IMR-90 (cell line): ENCODE data around the gene TBC1D4. TPM values are rescaled to one million over a fixed set of nuclear protein-coding genes. Genes with fewer than 3 reads are reported as not detected.

Source experiments
- ATAC-seq: fragments of 200-7000 bp; cut with Tn5 transposase; 2 replicates; pipeline ENCODE4 v1.9.1; 2020; ENCODE audit warnings: low read depth, mild to moderate bottlenecking, moderate library complexity
- BruUV-seq: library from RNA; stranded (reverse); fragments of 400-500 nt; replicated peaks from 2 replicates; lab custom pipeline; 2021; lab: Mats Ljungman, UMichigan
- CTCF ChIA-PET: fragments of 300-600 bp; formaldehyde crosslinking; extraction: SDS; loops from one replicate; lab custom pipeline; 2021; ENCODE audit warnings: antibody characterized with exemption; lab: Yijun Ruan, JAX
- POLR2A ChIA-PET: fragments of 300-600 bp; sonication (Branson Sonifier 250); formaldehyde crosslinking; loops from one replicate; lab custom pipeline; 2022; ENCODE audit warnings: antibody characterized with exemption; ENCODE audit not compliant: unreplicated experiment; lab: Charles Lee
- DNase-seq: peaks from one replicate; pipeline ENCODE4 v3.0.0; 2013
- H2AFZ ChIP-seq: replicated peaks from 2 replicates; pipeline ENCODE3; 2013; ENCODE audit warnings: low read length, mild to moderate bottlenecking; ENCODE audit not compliant: poor library complexity
- H2AK5ac ChIP-seq: 2 replicates; pipeline ENCODE4 v1.6.1; 2013; ENCODE audit warnings: low read depth, low read length, inconsistent platforms
- H2AK9ac ChIP-seq: replicated peaks from 2 replicates; pipeline ENCODE3; 2013; ENCODE audit warnings: mild to moderate bottlenecking, low read depth, low read length, moderate library complexity; ENCODE audit not compliant: poor library complexity
- H2BK120ac ChIP-seq: 2 replicates; pipeline ENCODE4 v1.6.1; 2013; ENCODE audit warnings: low read depth, low read length, inconsistent platforms
- H2BK15ac ChIP-seq: 3 replicates; pipeline ENCODE4 v1.6.1; 2013; ENCODE audit warnings: low read depth, low read length, inconsistent platforms
- H2BK20ac ChIP-seq: 2 replicates; pipeline ENCODE4 v1.6.1; 2013; ENCODE audit warnings: low read depth, mild to moderate bottlenecking, inconsistent platforms, low read length, moderate library complexity
- H2BK5ac ChIP-seq: 2 replicates; pipeline ENCODE4 v1.6.1; 2013; ENCODE audit warnings: mild to moderate bottlenecking, low read depth, low read length, inconsistent platforms; ENCODE audit not compliant: poor library complexity, severe bottlenecking
- H3K14ac ChIP-seq: replicated peaks from 2 replicates; pipeline ENCODE4 v1.6.1; 2013; ENCODE audit warnings: low read depth, low read length, inconsistent platforms
- H3K18ac ChIP-seq: 2 replicates; pipeline ENCODE4 v1.6.1; 2013; ENCODE audit warnings: low read depth, low read length, control low read depth
- H3K23ac ChIP-seq: 2 replicates; pipeline ENCODE4 v1.6.1; 2013; ENCODE audit warnings: low read depth, low read length, inconsistent platforms
- H3K27ac ChIP-seq: 2 replicates; pipeline ENCODE4 v1.5.1; 2013; ENCODE audit warnings: mild to moderate bottlenecking, control low read depth, low read length; ENCODE audit not compliant: insufficient read depth
- H3K27me3 ChIP-seq: 2 replicates; pipeline ENCODE4 v1.6.1; 2013; ENCODE audit warnings: low read length; ENCODE audit not compliant: control insufficient read depth, insufficient read depth
- H3K36me3 ChIP-seq: 2 replicates; pipeline ENCODE4 v1.6.1; 2013; ENCODE audit warnings: low read length, mixed read lengths; ENCODE audit not compliant: control insufficient read depth, insufficient read depth
- H3K4ac ChIP-seq: 2 replicates; pipeline ENCODE4 v1.6.1; 2013; ENCODE audit warnings: low read depth, low read length, inconsistent platforms
- H3K4me1 ChIP-seq: 2 replicates; pipeline ENCODE4 v1.6.1; 2013; ENCODE audit warnings: low read length, mixed read lengths; ENCODE audit not compliant: control insufficient read depth, insufficient read depth
- H3K4me2 ChIP-seq: 2 replicates; pipeline ENCODE4 v1.6.1; 2013; ENCODE audit warnings: low read depth, mild to moderate bottlenecking, control low read depth, low read length, moderate library complexity
- H3K4me3 ChIP-seq: 2 replicates; pipeline ENCODE4 v1.5.1; 2013; ENCODE audit warnings: low read depth, mild to moderate bottlenecking, control low read depth, low read length, moderate library complexity; ENCODE audit not compliant: insufficient read depth
- H3K56ac ChIP-seq: 2 replicates; pipeline ENCODE4 v1.6.1; 2013; ENCODE audit warnings: low read length, inconsistent platforms; ENCODE audit not compliant: insufficient read depth; ENCODE audit errors: extremely low read depth
- H3K79me1 ChIP-seq, 2 experiments: 2 replicates each; pipeline ENCODE4 v1.6.1; 2013; ENCODE audit warnings: low read length in 2 of 2, inconsistent platforms in 1 of 2, low read depth in 1 of 2
- H3K9ac ChIP-seq: 2 replicates; pipeline ENCODE4 v1.6.1; 2013; ENCODE audit warnings: low read depth, low read length, control low read depth
- H3K9me1 ChIP-seq: 2 replicates; pipeline ENCODE4 v1.6.1; 2013; ENCODE audit warnings: low read length, inconsistent platforms; ENCODE audit not compliant: insufficient read depth
- H3K9me3 ChIP-seq: 2 replicates; pipeline ENCODE4 v1.6.1; 2013; ENCODE audit warnings: low read length; ENCODE audit not compliant: control insufficient read depth, insufficient read depth
- H4K20me1 ChIP-seq: 2 replicates; pipeline ENCODE4 v1.6.1; 2013; ENCODE audit warnings: low read length, inconsistent platforms; ENCODE audit not compliant: insufficient read depth
- H4K5ac ChIP-seq: 2 replicates; pipeline ENCODE4 v1.6.1; 2013; ENCODE audit warnings: mild to moderate bottlenecking, low read depth, low read length, control low read depth
- H4K8ac ChIP-seq, 2 experiments: 2 replicates each; pipeline ENCODE4 v1.6.1; 2013; ENCODE audit warnings: low read depth in 2 of 2, low read length in 2 of 2, control low read depth in 1 of 2, inconsistent platforms in 1 of 2
- H4K91ac ChIP-seq: 2 replicates; pipeline ENCODE4 v1.6.1; 2013; ENCODE audit warnings: low read depth, low read length, inconsistent platforms; ENCODE audit not compliant: insufficient read depth
- BHLHE40 ChIP-seq: fragments of 150-350 bp; IDR thresholded peaks from 2 replicates; pipeline ENCODE4 v1.6.1; 2016; ENCODE audit warnings: mild to moderate bottlenecking, low read depth, low read length
- ELK1 ChIP-seq: fragments of 150-350 bp; IDR thresholded peaks from 2 replicates; pipeline ENCODE4 v1.6.1; 2016; ENCODE audit warnings: low read depth, mild to moderate bottlenecking, low read length, moderate library complexity, borderline replicate concordance
- MAFK ChIP-seq: IDR thresholded peaks from 2 replicates; pipeline ENCODE4 v1.6.1; 2012; ENCODE audit warnings: low read depth, low read length, improper control_type of control experiment
- NFE2L2 ChIP-seq: fragments of 150-350 bp; IDR thresholded peaks from 2 replicates; pipeline ENCODE4 v1.6.1; 2016; ENCODE audit warnings: low read depth, mild to moderate bottlenecking, low read length
- USF2 ChIP-seq: fragments of 150-350 bp; IDR thresholded peaks from 2 replicates; pipeline ENCODE4 v1.6.1; 2017; ENCODE audit warnings: mild to moderate bottlenecking, antibody characterized with exemption, low read length, low read depth
- WGBS, 2 experiments: methylation state at CpG; one replicate each; pipeline versions ENCODE4 v1.1.5 to v1.1.7; 2013; ENCODE audit warnings: missing lambda C conversion rate in 2 of 2; ENCODE audit not compliant: insufficient read length in 1 of 2; ENCODE audit errors: extremely low coverage in 2 of 2; 5-methylcytosine and 5-hydroxymethylcytosine counted together
- dilution Hi-C: fragments of 300-500 bp; cut with HindIII; formaldehyde crosslinking; loops from one replicate; pipeline ENCODE4 v1.14.3; 2018; ENCODE audit warnings: low sequenced_read_pairs; ENCODE audit not compliant: unreplicated experiment
- in situ Hi-C: fragments of 300-500 bp; cut with MboI; formaldehyde crosslinking; loops from 3 replicates; pipeline ENCODE4 v1.14.3; 2019; ENCODE audit warnings: low sequenced_read_pairs, inconsistent platforms, mixed read lengths
- intact Hi-C: fragments of 100-400 bp; cut with micrococcal nuclease; formaldehyde crosslinking; loops from 2 replicates; pipeline ENCODE4 v1.10.0; 2022
- polyA plus RNA-seq, 3 experiments: library from polyadenylated mRNA; depleted of rRNA; stranded (reverse); fragments of >200 nt; gene quantifications; 2 replicates each; pipeline ENCODE4 v1.2.3, GENCODE V29; 2012; ENCODE audit warnings: low replicate concordance in 1 of 3
- total RNA-seq: library from RNA; depleted of rRNA; stranded (reverse); fragments of >200 nt; gene quantifications from 2 replicates; pipeline ENCODE4 v1.2.3, GENCODE V29; 2012

TBC1D4 gene
- total and polyA plus RNA-seq, 2 of the 4 experiments (the other 2 are of a cell fraction): 7.5 to 22.8 TPM

GRCh38 chr13:75485286-75486062 lies 3.5 kb upstream of the TBC1D4 start:
- no peak for ATAC-seq
- Histone ChIP-seq H2AK5ac (no peak overlapping the region), H4K5ac (no peak overlapping the region), H3K27ac (no peak overlapping the region), H2BK120ac (peak overlapping the region; percentile 49; the same call in 1 of the 2 replicates), H3K9ac (no peak overlapping the region), H2AK9ac (no peak overlapping the region), H3K9me3 (no peaks in the 10 kb centered on the region), H3K4me3 (no peak overlapping the region), H2BK20ac (0 out of 2 replicates have a peak overlapping the region, but pooled peaks have one; percentile 4), H3K18ac (peak overlapping the region; percentile 58; the same call in 1 of the 2 replicates), H4K8ac (no peak overlapping the region), H4K91ac (no peak overlapping the region), H3K4ac (0 out of 2 replicates have a peak overlapping the region, but pooled peaks have one; percentile 46), H3K14ac (no peak overlapping the region), H3K4me2 (no peak overlapping the region), H4K20me1 (0 out of 2 replicates have a peak, but pooled peaks cover 3% of the 10 kb centered on the region), H2BK5ac (no peak overlapping the region), H3K79me1 (peaks cover 0 to 4% of the 10 kb centered on the region in 2 experiments; a peak in 1 of 4 replicates), H3K27me3 (no peaks in the 10 kb centered on the region), H3K36me3 (no peaks in the 10 kb centered on the region), H3K23ac (no peak overlapping the region), H2BK15ac (0 out of 3 replicates have a peak overlapping the region, but pooled peaks have one; percentile 70), H2AFZ (no peak overlapping the region), H3K56ac (no peak overlapping the region), H3K4me1 (peaks cover 3% of the 10 kb centered on the region; the same call in 1 of the 2 replicates), H3K9me1 (0 out of 2 replicates have a peak, but pooled peaks cover 4% of the 10 kb centered on the region)
- DNase-seq: peak; percentile 61
- dilution Hi-C loops: no loop called here
- TF ChIP-seq MAFK (peak; percentile 29), USF2 (no peak), BHLHE40 (no peak), ELK1 (no peak), NFE2L2 (peak; percentile 73)
- BruUV-seq: no TSS peak
- ChIA-PET POLR2A (no interaction called here), CTCF (interaction anchor here (0.6 kb wide), 1 partner anchor 183 kb away, joined by 3 read pairs; no protein-coding TSS in a partner anchor)
- no CpG with 5 or more reads among the region's 1 CpG for WGBS, 2 experiments
- intact Hi-C loops: no loop called here
- in situ Hi-C loops: no loop called here
